NT2/D1 (cell line): ENCODE measurements around the gene NAV2.

Source experiments
- DNase-seq: peaks from one replicate; pipeline ENCODE4 v3.0.0-alpha.2; 2011; ENCODE audit warnings: low read depth, low spot score
- H3K27me3 ChIP-seq: 2 replicates; pipeline ENCODE4 v1.6.0; 2011; ENCODE audit warnings: mild to moderate bottlenecking; ENCODE audit not compliant: insufficient read length, insufficient read depth
- H3K36me3 ChIP-seq: 2 replicates; pipeline ENCODE4 v1.6.1; 2011; ENCODE audit warnings: mild to moderate bottlenecking, low read length, mixed read lengths; ENCODE audit not compliant: insufficient read depth, insufficient read length
- H3K4me1 ChIP-seq: 2 replicates; pipeline ENCODE4 v1.5.1; 2011; ENCODE audit not compliant: insufficient read depth, insufficient read length
- H3K4me3 ChIP-seq: 2 replicates; pipeline ENCODE4 v1.5.1; 2011; ENCODE audit warnings: low read depth; ENCODE audit not compliant: insufficient read length
- H3K9ac ChIP-seq: 2 replicates; pipeline ENCODE4 v1.6.0; 2011; ENCODE audit warnings: low read depth; ENCODE audit not compliant: insufficient read length
- H3K9me3 ChIP-seq: 2 replicates; pipeline ENCODE4 v1.5.1; 2011; ENCODE audit warnings: mild to moderate bottlenecking, low read length; ENCODE audit not compliant: insufficient read depth
- SUZ12 ChIP-seq: IDR thresholded peaks from 2 replicates; pipeline ENCODE4 v1.6.1; 2011; ENCODE audit not compliant: insufficient read length, insufficient read depth; ENCODE audit errors: extremely low read depth
- YY1 ChIP-seq: IDR thresholded peaks from 2 replicates; pipeline ENCODE4 v1.6.1; 2011; ENCODE audit not compliant: insufficient read length, insufficient read depth
- ZNF274 ChIP-seq: IDR thresholded peaks from 2 replicates; pipeline ENCODE4 v1.6.1; 2011; ENCODE audit warnings: mild to moderate bottlenecking, low read depth, low read length

NAV2 gene

DNA sequence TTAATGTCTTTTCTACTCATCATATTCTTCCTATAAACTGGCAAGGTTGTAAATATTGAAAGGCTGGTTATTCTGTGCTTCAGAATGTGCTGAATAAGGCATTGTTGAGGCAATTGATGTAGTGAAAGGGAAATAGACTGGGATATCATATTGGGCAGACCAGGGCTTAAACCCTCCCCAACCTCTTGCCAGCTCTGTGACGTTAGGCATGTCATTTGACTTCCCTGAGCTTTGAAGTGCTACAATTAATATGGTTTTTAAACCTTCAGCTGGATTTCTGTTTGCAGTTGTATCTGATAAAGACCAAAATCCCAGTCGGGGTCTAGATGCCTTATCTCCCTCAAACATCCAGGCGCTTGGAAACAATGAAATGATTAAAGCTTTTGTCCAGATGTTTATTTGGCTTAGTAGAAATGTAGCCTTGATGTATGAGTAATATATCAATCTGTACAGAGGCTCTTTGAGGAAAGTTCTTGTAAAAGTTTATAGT, 239.5 kb downstream of the NAV2 start:
- Histone ChIP-seq H3K9me3 (no peaks in the 10 kb centered on the region), H3K9ac (no peak overlapping the region), H3K4me3 (no peak overlapping the region), H3K36me3 (peaks cover 14% of the 10 kb centered on the region), H3K27me3 (no peaks in the 10 kb centered on the region), H3K4me1 (no peaks in the 10 kb centered on the region)
- DNase-seq, result no peak
- TF ChIP-seq ZNF274, result no peak
- TF ChIP-seq YY1, result no peak
- TF ChIP-seq SUZ12, result no peak

- H3K4me1 ChIP-seq, result no peaks in the 10 kb centered on the region
- no peaks in the 10 kb centered on the region for H3K27me3 ChIP-seq
- H3K36me3 ChIP-seq, result peaks cover 14% of the 10 kb centered on the region
- no peak for TF ChIP-seq SUZ12
- TF ChIP-seq ZNF274, result no peak
- no peak for TF ChIP-seq YY1
- H3K9me3 ChIP-seq, result no peaks in the 10 kb centered on the region
- H3K4me3 ChIP-seq, result no peak overlapping the region
- no peak overlapping the region for H3K9ac ChIP-seq
- no peak for DNase-seq
Observed at GRCh38 chr11:19952911-19953310, 240.3 kb downstream of the NAV2 start.

DNA sequence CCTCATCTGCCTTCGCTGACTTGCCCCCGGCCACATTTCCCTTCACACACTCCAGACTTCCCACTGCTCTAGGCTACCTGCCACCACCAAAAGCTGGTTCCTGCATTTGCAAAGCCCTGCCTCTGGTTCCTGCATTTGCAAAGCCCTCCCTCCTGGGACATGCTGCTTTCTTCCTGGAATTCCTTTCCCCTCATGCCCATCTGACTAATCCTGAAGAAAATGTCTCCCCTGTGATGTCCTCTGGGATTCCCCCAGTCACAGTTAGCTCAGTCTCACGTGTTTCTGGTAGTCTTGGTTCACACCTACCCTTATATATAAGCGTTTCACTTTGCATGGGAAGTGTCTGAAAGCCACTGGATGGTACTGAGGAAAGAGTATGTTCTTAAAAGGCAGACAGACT, 240.7 kb downstream of the NAV2 start:
- Histone ChIP-seq H3K9me3 (no peaks in the 10 kb centered on the region), H3K9ac (no peak overlapping the region), H3K4me1 (no peaks in the 10 kb centered on the region), H3K36me3 (peaks cover 14% of the 10 kb centered on the region), H3K4me3 (no peak overlapping the region), H3K27me3 (no peaks in the 10 kb centered on the region)
- TF ChIP-seq ZNF274 (no peak), YY1 (peak; percentile 52)
- DNase-seq, result peak; percentile 82

DNA sequence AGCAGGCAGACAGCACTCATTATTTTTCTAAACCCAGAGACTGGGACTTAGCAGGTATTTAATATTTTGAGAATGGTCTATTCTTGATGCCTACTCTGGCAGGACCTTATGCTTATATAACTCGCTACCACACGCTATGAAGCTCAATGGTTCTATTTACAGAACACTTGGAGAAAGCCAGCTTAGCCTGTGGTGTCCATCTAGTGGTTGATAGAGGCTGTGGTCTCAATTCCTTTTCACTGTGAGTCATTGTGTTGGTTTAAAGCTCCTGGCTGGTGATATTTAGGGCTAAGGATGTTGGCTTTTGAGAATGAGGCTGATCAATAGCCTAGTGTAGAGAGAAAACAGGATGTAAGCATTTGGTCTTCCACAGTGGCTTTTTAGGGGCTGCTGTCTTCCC, 241.3 kb downstream of the NAV2 start:
- peaks cover 10% of the 10 kb centered on the region for H3K36me3 ChIP-seq
- H3K9me3 ChIP-seq, result no peaks in the 10 kb centered on the region
- peaks cover 2% of the 10 kb centered on the region for H3K4me1 ChIP-seq
- no peak overlapping the region for H3K9ac ChIP-seq
- TF ChIP-seq YY1, result no peak
- TF ChIP-seq SUZ12, result no peak
- no peak for TF ChIP-seq ZNF274
- no peaks in the 10 kb centered on the region for H3K27me3 ChIP-seq
- DNase-seq, result peak; percentile 57
- no peak overlapping the region for H3K4me3 ChIP-seq

DNA sequence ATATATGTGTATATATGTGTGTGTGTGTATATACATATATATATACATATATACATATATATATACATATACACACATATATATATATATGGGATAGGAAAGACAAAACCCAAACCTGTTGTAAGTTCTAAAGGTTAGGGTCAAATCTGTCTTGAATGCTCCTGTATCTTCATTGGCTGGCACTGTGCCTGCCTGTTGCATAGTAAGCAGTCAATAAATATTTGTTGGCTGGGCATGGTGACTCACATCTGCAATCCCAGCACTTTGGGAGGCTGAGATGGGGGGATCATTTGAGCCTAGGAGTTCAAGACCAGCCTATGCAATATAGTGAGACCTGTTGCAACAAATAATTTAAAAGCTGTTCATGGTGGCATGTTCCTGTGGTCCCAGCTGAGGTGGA, 242.3 kb downstream of the NAV2 start:
- H3K27me3 ChIP-seq, result no peaks in the 10 kb centered on the region
- DNase-seq, result no peak
- TF ChIP-seq ZNF274, result no peak
- no peak for TF ChIP-seq SUZ12
- TF ChIP-seq YY1, result no peak
- no peak overlapping the region for H3K9ac ChIP-seq
- H3K9me3 ChIP-seq, result no peaks in the 10 kb centered on the region
- peaks cover under 1% of the 10 kb centered on the region for H3K36me3 ChIP-seq
- H3K4me1 ChIP-seq, result peaks cover 2% of the 10 kb centered on the region
- no peak overlapping the region for H3K4me3 ChIP-seq

GRCh38 chr11:19955660-19956059, 243.0 kb downstream of the NAV2 start:
- Histone ChIP-seq H3K27me3 (no peaks in the 10 kb centered on the region), H3K4me1 (peaks cover 2% of the 10 kb centered on the region), H3K9me3 (no peaks in the 10 kb centered on the region), H3K36me3 (no peaks in the 10 kb centered on the region), H3K4me3 (no peak overlapping the region), H3K9ac (no peak overlapping the region)
- no peak for DNase-seq
- TF ChIP-seq ZNF274, result no peak
- TF ChIP-seq YY1, result no peak
- no peak for TF ChIP-seq SUZ12

GRCh38 chr11:19956228-19956627, 243.6 kb downstream of the NAV2 start:
- DNase-seq, result no peak
- Histone ChIP-seq H3K4me3 (no peak overlapping the region), H3K9me3 (no peaks in the 10 kb centered on the region), H3K27me3 (no peaks in the 10 kb centered on the region), H3K36me3 (no peaks in the 10 kb centered on the region), H3K4me1 (peaks cover 2% of the 10 kb centered on the region), H3K9ac (no peak overlapping the region)
- TF ChIP-seq ZNF274 (no peak), YY1 (no peak), SUZ12 (no peak)
